Measurements from ENCODE around the gene GEMIN5.

The GEMIN5 gene

GRCh38 chr5:154881986-154882385 is 56.0 kb downstream of the GEMIN5 start:
- no peak for DNase-seq

GRCh38 chr5:154878642-154879335 is 59.2 kb downstream of the GEMIN5 start:
- DNase-seq: no peak

GRCh38 chr5:154873791-154874331 is 64.2 kb downstream of the GEMIN5 start:
- no peak for DNase-seq

GRCh38 chr5:154871734-154872133 is 66.3 kb downstream of the GEMIN5 start:
- no peak for DNase-seq

GRCh38 chr5:154868702-154869101 is 69.3 kb downstream of the GEMIN5 start:
- no peak for DNase-seq

- DNase-seq: no peak
Measured at GRCh38 chr5:154866841-154867240, 71.2 kb downstream of the GEMIN5 start.

GRCh38 chr5:154865466-154866184 is 72.4 kb downstream of the GEMIN5 start:
- no peak for DNase-seq

GRCh38 chr5:154863291-154864080 is 74.5 kb downstream of the GEMIN5 start:
- DNase-seq: no peak

GRCh38 chr5:154862766-154863165 is 75.2 kb downstream of the GEMIN5 start:
- DNase-seq: no peak

- DNase-seq: no peak
Measured at GRCh38 chr5:154861946-154862345, 76.1 kb downstream of the GEMIN5 start.

GRCh38 chr5:154860765-154861164 is 77.2 kb downstream of the GEMIN5 start:
- DNase-seq: no peak

GRCh38 chr5:154860123-154860522 is 77.9 kb downstream of the GEMIN5 start:
- DNase-seq: no peak

- peak; percentile 0 for DNase-seq
Measured at GRCh38 chr5:154858972-154859871, 78.8 kb downstream of the GEMIN5 start.

GRCh38 chr5:154858297-154858971 is 79.6 kb downstream of the GEMIN5 start, which contains the start of gene CNOT8:
CNOT8 (plus strand) TSS chr5:154858627; CDS start chr5:154863279, 4,652 bp downstream.
- DNase-seq: peak; percentile 95

GRCh38 chr5:154857530-154858296 is 80.3 kb downstream of the GEMIN5 start:
- DNase-seq: peak; percentile 93

- no peak for DNase-seq
Measured at GRCh38 chr5:154851351-154851750, 86.7 kb downstream of the GEMIN5 start.

GRCh38 chr5:154850255-154851062 is 87.6 kb downstream of the GEMIN5 start, which contains the start of gene FAXDC2:
FAXDC2 (minus strand) TSS chr5:154850603; CDS start chr5:154838178, 12,425 bp downstream.
- DNase-seq: no peak

- DNase-seq: no peak
Measured at GRCh38 chr5:154849791-154850201, 88.2 kb downstream of the GEMIN5 start.

GRCh38 chr5:154849264-154849785 is 88.7 kb downstream of the GEMIN5 start:
- no peak for DNase-seq
